Upper lobe of left lung (tissue), 6 donors: Measurements from ENCODE around the gene HNRNPR. TPM values are rescaled to one million over a fixed set of nuclear protein-coding genes. Genes with fewer than 3 reads are reported as not detected.

Experiments
- ATAC-seq, 2 donors: fragments of 200-7000 bp; cut with Tn5 transposase; one replicate each; pipeline ENCODE4 v1.9.1; 2022; ENCODE audit warnings: mild to moderate bottlenecking in 2 of 2, moderate library complexity in 2 of 2; ENCODE audit not compliant: low FRiP score in 2 of 2
- DNase-seq, 2 donors: peaks; one replicate each; pipeline ENCODE4 v3.0.0-alpha.2; 2019 to 2020
- H3K27ac ChIP-seq, 4 donors: fragments of 200-600 bp; sonication (generic); one replicate each; pipeline ENCODE4 v1.5.1; 2016 to 2019
- H3K27me3 ChIP-seq, 4 donors: fragments of 200-600 bp; sonication (generic); one replicate each; pipeline ENCODE4 v1.5.1; 2017 to 2019
- H3K36me3 ChIP-seq, 4 donors: fragments of 200-600 bp; sonication (generic); one replicate each; pipeline ENCODE4 v1.5.1; 2016 to 2019
- H3K4me1 ChIP-seq, 4 donors: fragments of 200-600 bp; sonication (generic); one replicate each; pipeline ENCODE4 v1.5.1; 2018 to 2019
- H3K4me3 ChIP-seq, 4 donors: fragments of 200-600 bp; sonication (generic); one replicate each; pipeline ENCODE4 v1.5.1; 2017 to 2019; ENCODE audit warnings: mild to moderate bottlenecking in 2 of 4, moderate library complexity in 1 of 4
- H3K9me3 ChIP-seq, 4 donors: fragments of 200-600 bp; sonication (generic); one replicate each; pipeline ENCODE4 v1.5.1; 2018 to 2019
- EP300 ChIP-seq, 4 donors: sonication (generic); formaldehyde crosslinking; IDR thresholded peaks; one replicate each; pipeline ENCODE4 v1.5.1; 2017; ENCODE audit warnings: antibody characterized with exemption in 4 of 4, control low read depth in 2 of 4
- POLR2A ChIP-seq, 4 donors: fragments of 450-650 bp; IDR thresholded peaks; one replicate each; pipeline ENCODE4 v1.5.1; 2016 to 2017; ENCODE audit warnings: antibody characterized with exemption in 4 of 4, mild to moderate bottlenecking in 2 of 4
- POLR2AphosphoS5 ChIP-seq, 2 donors: sonication (generic); formaldehyde crosslinking; IDR thresholded peaks; one replicate each; pipeline ENCODE4 v1.5.1; 2017; ENCODE audit warnings: antibody characterized with exemption in 2 of 2
- WGBS, 2 donors: methylation state at CpG; one replicate each; pipeline ENCODE4 v1.1.5; 2017 to 2018; 5-methylcytosine and 5-hydroxymethylcytosine counted together
- total RNA-seq, 6 donors: library from RNA; depleted of rRNA in 4 of 6; stranded (reverse); fragments of >200 nt in 4 of 6; gene quantifications; one replicate each; pipeline versions ENCODE4 v1.1.0 to v1.2.1, GENCODE V29; 2016 to 2021
- TF ChIP-seq, protein P1 (sequence below), 6 experiments: fragments of 450-650 bp in 4 of 6; fragments of 200-600 bp in 2 of 6; sonication (generic) in 2 of 6; IDR thresholded peaks; one replicate each; pipeline ENCODE4 v1.5.1; 2016 to 2019; ENCODE audit warnings: antibody characterized with exemption in 6 of 6
- donor health status: DM: no; HTN: no; CAD: no; lungs with moderate emphysema.
- donor health status: DM: no; HTN: yes; CAD: no; lungs with severe emphysema.

The HNRNPR gene
- total RNA-seq, 6 donors from 2014 or later = 43.9 to 97.7 (median 73.5) TPM

DNA sequence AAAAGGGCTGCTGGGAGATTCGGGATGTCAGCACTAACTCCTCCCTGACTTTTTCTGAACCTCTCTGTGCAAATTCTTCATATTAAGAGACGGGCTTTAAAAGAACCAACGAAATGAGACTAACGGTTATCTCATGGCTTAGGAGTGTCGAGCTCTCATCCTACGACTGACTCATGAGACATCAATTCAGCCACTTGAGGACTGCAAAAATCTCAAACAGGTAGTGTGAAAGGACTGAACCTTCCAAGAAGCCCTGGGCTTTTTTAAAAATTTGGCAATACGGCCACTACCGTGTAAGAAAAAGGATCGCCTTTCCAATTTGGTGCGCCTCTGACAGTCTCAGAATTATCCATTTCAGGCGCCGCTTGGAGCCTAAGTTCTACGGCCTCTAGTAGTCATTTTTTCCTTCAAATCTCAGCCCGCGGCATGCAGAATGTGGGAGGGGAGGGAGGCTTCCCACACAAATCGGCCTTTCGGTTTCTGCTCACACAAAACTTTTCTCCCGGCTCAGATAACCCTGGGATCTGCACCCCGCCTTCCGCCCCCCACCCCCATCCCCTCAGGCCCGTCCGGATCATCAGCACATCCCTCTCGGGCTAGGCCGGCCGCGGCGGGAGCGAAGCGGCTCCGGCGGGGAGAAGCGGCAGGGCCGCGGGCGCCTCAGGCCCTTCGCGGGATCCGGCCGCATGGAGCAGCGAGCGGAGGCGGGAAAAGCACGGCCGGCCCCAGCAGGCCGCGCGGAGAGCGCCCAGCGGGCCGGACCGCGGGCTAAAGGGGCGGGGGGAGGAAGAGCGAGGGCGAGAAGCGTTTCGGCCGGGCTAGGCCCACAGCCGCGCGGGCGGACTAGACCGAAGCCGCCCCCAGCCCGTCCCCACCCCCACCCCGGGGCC is 618 bp downstream of the HNRNPR start:
- Histone ChIP-seq H3K36me3 (no peaks in the 10 kb centered on the region), H3K27me3 (no peaks in the 10 kb centered on the region), H3K4me1 (peaks cover 49 to 53% (median 49%) of the 10 kb centered on the region in 4 donors), H3K4me3 (peak overlapping the region; percentile 68 to 96 (median 78)), H3K9me3 (no peaks in the 10 kb centered on the region), H3K27ac (peak overlapping the region; percentile 90 to 98 (median 96))
- DNase-seq = peak; percentile 22 to 91
- ATAC-seq = peak; percentile 1 to 56
- WGBS, 2 donors = 0% methylated on average over 18 to 30 of the region's 66 CpGs
- TF ChIP-seq POLR2A (IDR thresholded peaks at IDR 0.05) (no peak), EP300 (IDR thresholded peaks at IDR 0.05) (no peak), POLR2AphosphoS5 (IDR thresholded peaks at IDR 0.05) (no peak)
- TF ChIP-seq, protein P1, sequence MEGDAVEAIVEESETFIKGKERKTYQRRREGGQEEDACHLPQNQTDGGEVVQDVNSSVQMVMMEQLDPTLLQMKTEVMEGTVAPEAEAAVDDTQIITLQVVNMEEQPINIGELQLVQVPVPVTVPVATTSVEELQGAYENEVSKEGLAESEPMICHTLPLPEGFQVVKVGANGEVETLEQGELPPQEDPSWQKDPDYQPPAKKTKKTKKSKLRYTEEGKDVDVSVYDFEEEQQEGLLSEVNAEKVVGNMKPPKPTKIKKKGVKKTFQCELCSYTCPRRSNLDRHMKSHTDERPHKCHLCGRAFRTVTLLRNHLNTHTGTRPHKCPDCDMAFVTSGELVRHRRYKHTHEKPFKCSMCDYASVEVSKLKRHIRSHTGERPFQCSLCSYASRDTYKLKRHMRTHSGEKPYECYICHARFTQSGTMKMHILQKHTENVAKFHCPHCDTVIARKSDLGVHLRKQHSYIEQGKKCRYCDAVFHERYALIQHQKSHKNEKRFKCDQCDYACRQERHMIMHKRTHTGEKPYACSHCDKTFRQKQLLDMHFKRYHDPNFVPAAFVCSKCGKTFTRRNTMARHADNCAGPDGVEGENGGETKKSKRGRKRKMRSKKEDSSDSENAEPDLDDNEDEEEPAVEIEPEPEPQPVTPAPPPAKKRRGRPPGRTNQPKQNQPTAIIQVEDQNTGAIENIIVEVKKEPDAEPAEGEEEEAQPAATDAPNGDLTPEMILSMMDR (IDR thresholded peaks at IDR 0.05) = no peak

DNA sequence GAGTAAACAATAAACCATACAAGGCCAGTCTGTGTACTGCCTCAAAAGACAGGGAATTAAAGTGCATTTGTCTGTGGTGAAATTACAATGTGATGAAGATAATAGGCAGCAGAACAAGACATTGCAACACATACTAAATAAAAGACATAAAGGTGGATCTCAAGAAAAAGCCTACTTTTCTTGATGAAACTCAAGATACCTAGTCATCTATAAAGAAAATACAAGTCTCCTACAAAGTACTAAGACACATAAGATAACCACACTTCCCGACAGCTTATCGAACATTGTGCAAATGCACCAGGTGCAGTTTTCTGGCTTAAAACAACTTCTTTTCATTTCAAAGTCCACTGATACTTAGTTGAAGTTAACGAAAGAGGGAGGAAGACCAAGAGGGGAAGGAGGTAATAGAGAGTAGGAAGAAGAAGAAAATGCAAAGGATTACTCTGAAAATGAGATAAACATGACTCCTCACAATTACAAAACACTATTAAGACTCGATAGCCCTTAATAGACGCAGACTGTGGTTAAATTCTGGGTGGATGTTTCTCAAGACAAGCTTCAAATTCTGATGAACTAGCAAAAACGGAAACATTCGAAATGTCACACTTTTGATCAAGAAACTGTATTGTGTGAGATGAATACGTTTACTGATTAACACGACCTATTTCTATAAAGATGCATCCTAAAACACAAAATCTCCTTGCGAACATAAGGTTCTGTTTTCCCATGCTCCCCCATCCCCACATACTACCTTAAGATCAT is 2.0 kb downstream of the HNRNPR start:
- H3K4me3 ChIP-seq = peak overlapping the region in 3 of 4 donors; percentile 68 to 78 (median 78)
- WGBS, 2 donors = 25 to 26% methylated on average over 10 of the region's 10 CpGs
- H3K27me3 ChIP-seq = no peaks in the 10 kb centered on the region
- H3K4me1 ChIP-seq = peaks cover 49 to 59% (median 52%) of the 10 kb centered on the region in 4 donors
- DNase-seq (no peak), ATAC-seq (no peak)
- H3K27ac ChIP-seq = peak overlapping the region in 3 of 4 donors; percentile 16 to 96 (median 60)
- no peaks in the 10 kb centered on the region for H3K9me3 ChIP-seq
- TF ChIP-seq, protein P1 (IDR thresholded peaks at IDR 0.05) = no peak
- no peak for TF ChIP-seq POLR2AphosphoS5 (IDR thresholded peaks at IDR 0.05)
- TF ChIP-seq POLR2A (IDR thresholded peaks at IDR 0.05) = no peak
- no peak for TF ChIP-seq EP300 (IDR thresholded peaks at IDR 0.05)
- peaks cover 2 to 10% (median 6%) of the 10 kb centered on the region in 4 donors for H3K36me3 ChIP-seq

DNA sequence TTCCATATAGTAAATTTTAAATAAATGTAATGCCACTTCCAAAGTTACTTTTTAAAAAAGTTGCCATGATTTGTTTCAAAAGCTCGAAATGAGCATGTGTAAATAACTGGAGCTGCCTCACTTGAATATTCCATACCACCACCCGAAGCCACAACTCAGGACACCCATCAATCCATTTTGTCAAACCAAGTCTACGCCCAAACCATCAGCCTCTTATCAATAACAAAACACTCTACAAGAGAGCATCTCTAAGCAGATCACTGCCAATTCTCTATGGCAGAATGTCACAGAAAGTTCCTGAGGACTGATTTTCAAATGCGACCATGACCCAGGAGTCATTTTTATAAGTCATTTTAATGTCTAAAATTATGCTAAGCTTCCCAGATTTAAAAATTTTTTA is 4.5 kb downstream of the HNRNPR start:
- Histone ChIP-seq H3K9me3 (no peaks in the 10 kb centered on the region), H3K27me3 (no peaks in the 10 kb centered on the region), H3K4me1 (peaks cover 43 to 52% (median 48%) of the 10 kb centered on the region in 4 donors), H3K36me3 (peaks cover 6 to 34% (median 22%) of the 10 kb centered on the region in 4 donors), H3K27ac (no peak overlapping the region), H3K4me3 (no peak overlapping the region)
- DNase-seq = no peak
- no peak for ATAC-seq
- no peak for TF ChIP-seq EP300 (IDR thresholded peaks at IDR 0.05)
- no peak for TF ChIP-seq POLR2AphosphoS5 (IDR thresholded peaks at IDR 0.05)
- TF ChIP-seq POLR2A (IDR thresholded peaks at IDR 0.05) = no peak
- TF ChIP-seq, protein P1 (IDR thresholded peaks at IDR 0.05) = no peak
- WGBS, 2 donors = 68 to 71% methylated on average over 4 of the region's 4 CpGs

DNA sequence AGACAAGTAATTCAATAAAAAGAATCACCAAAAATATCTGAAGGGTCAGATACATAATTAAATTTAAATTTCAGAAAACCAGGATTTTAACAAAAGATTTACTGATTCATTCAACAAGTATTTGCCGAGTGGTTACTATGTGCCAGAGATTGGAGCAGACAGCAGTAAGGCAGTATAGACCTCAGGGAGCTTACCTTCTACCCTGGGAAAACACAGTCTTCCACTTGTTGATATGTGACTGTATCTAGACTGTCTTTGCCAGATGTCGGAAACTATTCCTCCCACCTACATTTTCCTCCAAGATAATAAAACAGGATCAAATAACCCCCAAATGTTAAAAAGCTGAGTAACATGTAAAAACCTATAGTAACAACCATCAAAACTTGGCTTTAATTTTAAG is 6.2 kb downstream of the HNRNPR start:
- no peak overlapping the region for H3K27ac ChIP-seq
- ATAC-seq (no peak), DNase-seq (no peak)
- H3K4me1 ChIP-seq = peaks cover 40 to 50% (median 45%) of the 10 kb centered on the region in 4 donors
- H3K36me3 ChIP-seq = peaks cover 15 to 52% (median 37%) of the 10 kb centered on the region in 4 donors
- no peaks in the 10 kb centered on the region for H3K27me3 ChIP-seq
- WGBS, 2 donors = 92 to 95% methylated on average over 2 of the region's 2 CpGs
- H3K9me3 ChIP-seq = no peaks in the 10 kb centered on the region
- TF ChIP-seq POLR2AphosphoS5 (IDR thresholded peaks at IDR 0.05) (no peak), POLR2A (IDR thresholded peaks at IDR 0.05) (no peak), EP300 (IDR thresholded peaks at IDR 0.05) (no peak)
- TF ChIP-seq, protein P1 (IDR thresholded peaks at IDR 0.05) = no peak
- H3K4me3 ChIP-seq = no peak overlapping the region
